Measurements from ENCODE around the gene SFTPA2. TPM values are rescaled to one million over a fixed set of nuclear protein-coding genes. Genes with fewer than 3 reads are reported as not detected.

Gene SFTPA2
- total RNA-seq, 2 donors from 2014 or later, result 5.3 to 38.5 TPM

GRCh38 chr10:79507440-79508167 is 52.6 kb downstream of the SFTPA2 start:
- WGBS, result 74% methylated on average over 9 of the region's 9 CpGs
- H3K27ac ChIP-seq, result no peak overlapping the region
- no peaks in the 10 kb centered on the region for H3K36me3 ChIP-seq
- H3K4me1 ChIP-seq (replicated peaks), result no peaks in the 10 kb centered on the region
- H3K27me3 ChIP-seq (replicated peaks; ENCODE audit: insufficient read depth), result no peaks in the 10 kb centered on the region
- no peaks in the 10 kb centered on the region for H3K9me3 ChIP-seq
- TF ChIP-seq POLR2A (IDR thresholded peaks at IDR 0.05) (no peak), CTCF (IDR thresholded peaks at IDR 0.05) (no peak), POLR2AphosphoS5 (IDR thresholded peaks at IDR 0.05) (no peak)
- no peak overlapping the region for H3K4me3 ChIP-seq
- no peak for DNase-seq (ENCODE audit: low spot score)
- intact Hi-C loops (cut with DNase I), result no loop called here

Small RNA genes within 50 kb of the gene (small RNA-seq; reads per million reads assigned to genes)
- gene BX248123.2 (0 reads per million in 2 donors), gene RPS12P18 (0 reads per million in 2 donors)

Other genes with a start within 250 kb of the SFTPA2 start
- 10 to 100 TPM; 30.6 to 69.1 TPM for gene PPIF, start 212.9 kb downstream of the SFTPA2 start, total RNA-seq
- gene ZCCHC24, start 114.8 kb downstream of the SFTPA2 start, total RNA-seq, result 10 to 100 TPM; 20.8 to 51.2 TPM
- 1 to 10 TPM in 1 of 2 donors, under 1 TPM in 1; 0.32 to 1.5 TPM for gene EIF5AL1, start 47.9 kb downstream of the SFTPA2 start, total RNA-seq
- gene SFTPA1, start 50.5 kb upstream of the SFTPA2 start, total RNA-seq, result not detected
- gene NUTM2B, start 142.8 kb upstream of the SFTPA2 start, total RNA-seq, result 1 to 10 TPM; 1.6 to 6.0 TPM

All from prostate gland (tissue), 2 donors.